ENCODE measurements around the gene SLC44A5. TPM values are rescaled to one million over a fixed set of nuclear protein-coding genes. Genes with fewer than 3 reads are reported as not detected.
"Not testable (repeated sequence)": the region's sequence is repeated elsewhere in the genome, so short reads cannot be mapped to it uniquely, and the experiment has no call there.

The SLC44A5 gene
- total RNA-seq, 2 experiments from 2014 or later: 0.37 to 0.74 TPM

- no peaks in the 10 kb centered on the region for H3K36me3 Mint-ChIP-seq (ENCODE audit: low read depth)
- H3K4me1 Mint-ChIP-seq (ENCODE audit: low read depth): no peaks in the 10 kb centered on the region
- H3K4me3 Mint-ChIP-seq: no peak overlapping the region
- H3K27ac Mint-ChIP-seq: no peak overlapping the region
- intact Hi-C loops (cut with micrococcal nuclease): no loop called here
- DNase-seq: no peak
- H3K27me3 Mint-ChIP-seq (ENCODE audit: low read depth): no peaks in the 10 kb centered on the region
- no peaks in the 10 kb centered on the region for H3K9me3 Mint-ChIP-seq
- CTCF ChIA-PET: interaction anchor here (1.4 kb wide), 2 partner anchors 16 to 108 kb away, joined by 3 to 4 read pairs; no protein-coding TSS in a partner anchor
These were observed 237.3 kb downstream of the SLC44A5 start for GRCh38 chr1:75373542-75374159.

DNA sequence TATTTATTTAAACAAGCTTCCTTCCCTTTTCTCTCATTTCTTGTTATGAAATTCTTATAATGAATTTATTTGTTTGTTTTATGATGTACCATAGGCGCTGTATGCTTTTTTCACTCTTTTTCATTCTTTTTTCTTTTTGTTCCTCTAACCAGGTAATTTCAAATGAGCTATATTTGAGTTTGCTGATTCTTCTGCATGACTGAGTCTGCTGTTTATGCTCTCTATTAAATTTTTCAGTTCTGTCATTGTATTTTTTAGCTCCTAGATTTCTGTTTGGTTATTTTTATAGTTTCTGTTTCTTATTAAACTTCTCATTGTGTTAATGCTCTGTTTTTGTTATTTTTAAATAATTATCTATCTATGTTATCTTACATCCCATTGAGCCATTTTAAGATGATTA, 244.3 kb downstream of the SLC44A5 start:
- intact Hi-C loops (cut with micrococcal nuclease): no loop called here
- Mint-ChIP-seq H3K4me3 (no peak overlapping the region), H3K9me3 (peaks cover 17% of the 10 kb centered on the region), H3K27me3 (ENCODE audit: low read depth) (no peaks in the 10 kb centered on the region), H3K36me3 (ENCODE audit: low read depth) (peaks cover 2% of the 10 kb centered on the region), H3K4me1 (ENCODE audit: low read depth) (no peaks in the 10 kb centered on the region), H3K27ac (no peak overlapping the region)
- CTCF ChIA-PET: no interaction called here
- DNase-seq: no peak

- Mint-ChIP-seq H3K36me3 (ENCODE audit: low read depth) (peaks cover 2% of the 10 kb centered on the region), H3K27ac (no peak overlapping the region), H3K27me3 (ENCODE audit: low read depth) (no peaks in the 10 kb centered on the region), H3K4me3 (no peak overlapping the region), H3K9me3 (peaks cover 13% of the 10 kb centered on the region), H3K4me1 (ENCODE audit: low read depth) (no peaks in the 10 kb centered on the region)
- DNase-seq: no peak
- CTCF ChIA-PET: no interaction called here
- intact Hi-C loops (cut with micrococcal nuclease): no loop called here
These were observed 249.7 kb downstream of the SLC44A5 start for GRCh38 chr1:75361260-75361659.

- CTCF ChIA-PET; intact Hi-C loops (cut with micrococcal nuclease); H3K9me3 Mint-ChIP-seq; H3K27ac Mint-ChIP-seq; H3K4me1 Mint-ChIP-seq (ENCODE audit: low read depth); H3K36me3 Mint-ChIP-seq (ENCODE audit: low read depth); H3K27me3 Mint-ChIP-seq (ENCODE audit: low read depth); DNase-seq; H3K4me3 Mint-ChIP-seq: not testable (repeated sequence)
These were observed 256.6 kb downstream of the SLC44A5 start for GRCh38 chr1:75354267-75354666.

DNA sequence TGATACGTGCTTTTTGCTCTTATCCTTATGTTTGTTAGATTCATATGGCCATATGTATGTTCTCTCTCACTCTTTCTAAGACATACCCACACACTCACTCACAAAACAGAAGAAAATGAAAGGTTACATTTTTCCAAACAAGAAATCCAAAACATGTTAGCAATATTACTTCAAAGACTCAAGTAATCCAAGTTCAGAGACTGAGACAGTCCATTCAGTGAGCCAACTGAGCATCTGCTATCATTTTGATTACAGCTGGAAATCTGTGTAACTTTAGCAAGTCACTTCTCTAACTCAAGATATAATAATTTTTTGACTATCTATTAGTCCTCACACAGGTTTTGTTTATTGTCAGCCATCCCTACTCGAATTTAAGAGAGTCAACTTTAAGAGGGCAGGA, 257.9 kb downstream of the SLC44A5 start:
- CTCF ChIA-PET: no interaction called here
- intact Hi-C loops (cut with micrococcal nuclease): no loop called here
- no peak for DNase-seq
- H3K4me3 Mint-ChIP-seq: no peak overlapping the region
- peaks cover 2% of the 10 kb centered on the region for H3K9me3 Mint-ChIP-seq
- H3K4me1 Mint-ChIP-seq (ENCODE audit: low read depth): peaks cover 2% of the 10 kb centered on the region
- no peaks in the 10 kb centered on the region for H3K27me3 Mint-ChIP-seq (ENCODE audit: low read depth)
- no peaks in the 10 kb centered on the region for H3K36me3 Mint-ChIP-seq (ENCODE audit: low read depth)
- H3K27ac Mint-ChIP-seq: no peak overlapping the region

DNA sequence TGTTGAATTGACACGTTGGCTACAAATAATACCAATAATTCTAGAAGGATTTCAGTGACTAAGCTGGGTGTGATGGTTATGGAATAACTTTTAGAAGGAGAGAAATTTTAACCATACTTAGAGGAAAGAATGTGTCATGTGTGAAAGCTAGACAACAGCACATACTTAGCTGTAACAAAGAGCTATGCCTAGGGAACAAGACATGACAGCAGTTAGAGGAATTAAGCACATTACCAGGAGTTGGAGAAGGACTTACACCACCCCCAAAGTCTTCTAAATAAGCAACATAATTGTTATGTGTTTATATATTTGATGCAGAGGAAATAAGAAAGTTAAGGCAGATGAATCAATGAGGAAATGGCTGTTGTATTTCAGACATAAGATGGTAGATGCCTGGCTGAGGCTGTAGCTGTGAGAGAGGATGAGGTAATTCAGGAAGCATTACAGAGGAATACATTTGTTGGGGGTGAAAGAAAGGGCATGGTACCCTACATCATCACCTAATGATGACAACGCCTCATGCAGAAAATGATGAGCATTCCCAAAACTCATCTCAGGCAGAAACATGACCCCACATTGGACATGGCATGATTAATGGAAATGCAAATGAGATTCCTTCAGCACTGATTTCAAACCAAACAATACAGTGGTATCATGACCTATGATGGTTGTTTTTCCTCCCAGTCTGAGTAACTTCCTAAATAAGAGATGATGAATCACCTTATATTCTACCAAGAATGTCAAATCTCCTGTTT, 265.2 kb downstream of the SLC44A5 start:
- Mint-ChIP-seq H3K36me3 (ENCODE audit: low read depth) (no peaks in the 10 kb centered on the region), H3K4me1 (ENCODE audit: low read depth) (peaks cover 6% of the 10 kb centered on the region), H3K4me3 (no peak overlapping the region), H3K27ac (peak overlapping the region; percentile 58), H3K27me3 (ENCODE audit: low read depth) (no peaks in the 10 kb centered on the region), H3K9me3 (peaks cover 2% of the 10 kb centered on the region)
- intact Hi-C loops (cut with micrococcal nuclease): loop anchor here (5.0 kb wide), 1 partner anchor 583 kb away; no protein-coding TSS in a partner anchor
- DNase-seq: no peak
- CTCF ChIA-PET: no interaction called here

- Mint-ChIP-seq H3K27me3 (ENCODE audit: low read depth) (no peaks in the 10 kb centered on the region), H3K9me3 (no peaks in the 10 kb centered on the region), H3K4me3 (no peak overlapping the region), H3K27ac (no peak overlapping the region), H3K4me1 (ENCODE audit: low read depth) (peaks cover 10% of the 10 kb centered on the region), H3K36me3 (ENCODE audit: low read depth) (no peaks in the 10 kb centered on the region)
- CTCF ChIA-PET: interaction anchor here (0.7 kb wide), 1 partner anchor 94 kb away, joined by 3 read pairs; no protein-coding TSS in a partner anchor
- DNase-seq: no peak
- intact Hi-C loops (cut with micrococcal nuclease): no loop called here
These were observed 268.1 kb downstream of the SLC44A5 start for GRCh38 chr1:75342786-75343185.

DNA sequence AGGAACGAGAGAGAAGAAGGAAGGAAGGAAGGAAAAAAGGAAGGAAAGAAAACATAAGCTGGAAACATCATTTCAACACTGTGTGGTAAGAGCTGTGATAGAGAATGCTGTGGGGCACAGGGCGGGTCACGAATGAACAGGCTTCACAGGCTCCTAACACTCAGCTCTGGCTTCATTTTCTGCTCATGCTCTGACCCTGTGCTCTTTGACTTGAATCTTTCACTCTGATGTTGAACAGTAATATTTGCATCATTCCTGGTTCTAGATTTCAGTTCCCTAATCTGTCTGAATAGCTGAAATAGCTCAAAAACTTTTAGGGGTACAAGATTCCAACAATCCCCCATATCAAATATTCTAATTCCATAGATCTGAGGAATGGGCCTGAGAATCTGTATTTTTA, 269.4 kb downstream of the SLC44A5 start:
- Mint-ChIP-seq H3K4me1 (ENCODE audit: low read depth) (peaks cover 10% of the 10 kb centered on the region), H3K4me3 (no peak overlapping the region), H3K27me3 (ENCODE audit: low read depth) (no peaks in the 10 kb centered on the region), H3K9me3 (no peaks in the 10 kb centered on the region), H3K27ac (no peak overlapping the region), H3K36me3 (ENCODE audit: low read depth) (no peaks in the 10 kb centered on the region)
- intact Hi-C loops (cut with micrococcal nuclease): no loop called here
- no peak for DNase-seq
- CTCF ChIA-PET: no interaction called here

DNA sequence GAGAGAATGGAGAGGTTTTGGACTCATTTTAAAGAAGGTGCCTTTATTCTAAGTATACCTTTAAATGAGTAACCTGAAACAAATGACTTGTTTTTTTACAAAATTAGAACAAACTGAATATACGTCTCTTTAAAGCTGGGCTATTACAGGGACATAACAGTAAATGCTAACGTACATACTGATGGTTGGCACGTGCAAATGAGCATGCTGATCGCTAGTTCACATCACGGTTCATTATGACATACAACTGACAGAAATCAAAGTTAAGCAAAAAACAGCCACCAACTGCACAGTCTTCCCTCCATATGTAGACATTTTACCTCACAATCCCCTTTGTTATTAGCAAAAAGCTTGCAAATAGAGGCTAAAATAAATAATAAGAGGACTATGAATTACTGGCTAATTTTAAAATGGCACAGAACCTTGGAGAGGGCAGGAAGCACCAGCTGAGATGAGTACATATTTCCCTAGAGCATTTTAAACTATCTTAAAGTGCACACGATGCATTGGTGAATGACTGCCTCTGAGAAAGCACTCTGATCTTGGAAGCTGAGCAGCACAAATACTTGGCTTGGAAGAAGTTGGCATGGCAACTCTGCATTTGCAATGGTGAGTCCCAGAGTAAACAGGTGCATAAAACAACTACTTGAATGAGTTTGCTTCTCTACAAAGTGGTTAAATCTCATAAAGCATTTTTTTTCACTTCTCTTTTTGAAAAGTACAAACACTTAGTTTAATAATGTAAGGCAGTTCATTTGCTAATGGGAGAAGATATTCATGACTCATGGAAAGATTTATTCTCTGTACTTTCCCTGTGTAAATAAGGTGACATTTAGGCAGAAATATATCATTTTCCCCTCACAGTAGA, 272.1 kb downstream of the SLC44A5 start:
- no peaks in the 10 kb centered on the region for H3K27me3 Mint-ChIP-seq (ENCODE audit: low read depth)
- intact Hi-C loops (cut with micrococcal nuclease): loop anchor here (2.0 kb wide), 1 partner anchor 20 kb away; no protein-coding TSS in a partner anchor
- CTCF ChIA-PET: no interaction called here
- H3K9me3 Mint-ChIP-seq: no peaks in the 10 kb centered on the region
- peaks cover 4% of the 10 kb centered on the region for H3K4me1 Mint-ChIP-seq (ENCODE audit: low read depth)
- no peak overlapping the region for H3K4me3 Mint-ChIP-seq
- DNase-seq: peak; percentile 17
- H3K36me3 Mint-ChIP-seq (ENCODE audit: low read depth): no peaks in the 10 kb centered on the region
- H3K27ac Mint-ChIP-seq: peak overlapping the region; percentile 20

DNA sequence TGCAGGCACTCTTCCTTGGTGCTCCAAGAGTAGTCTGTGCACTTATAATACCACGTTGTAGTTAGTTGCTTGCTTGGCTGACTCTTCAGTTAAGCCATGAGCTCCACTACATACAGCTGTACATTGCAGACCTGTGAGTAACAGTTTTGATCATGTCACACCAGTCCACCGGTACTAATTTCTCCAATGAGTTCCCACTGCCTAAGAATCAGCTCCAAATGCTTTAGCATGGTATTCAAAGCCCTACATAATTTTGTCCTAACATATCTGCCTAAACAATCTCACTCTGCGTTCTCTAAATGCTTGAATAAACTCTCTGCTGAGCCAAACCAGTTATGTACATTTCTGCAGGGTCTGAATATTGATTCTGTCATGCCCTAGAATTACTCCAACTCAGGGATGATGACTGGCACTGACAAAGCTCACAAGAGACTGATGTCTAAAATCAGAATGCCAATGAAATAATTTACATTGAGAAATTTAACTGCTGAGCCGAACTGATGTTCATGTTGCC, 276.0 kb downstream of the SLC44A5 start:
- Mint-ChIP-seq H3K4me3 (no peak overlapping the region), H3K27me3 (ENCODE audit: low read depth) (no peaks in the 10 kb centered on the region), H3K9me3 (no peaks in the 10 kb centered on the region), H3K27ac (no peak overlapping the region), H3K4me1 (ENCODE audit: low read depth) (peaks cover 4% of the 10 kb centered on the region), H3K36me3 (ENCODE audit: low read depth) (no peaks in the 10 kb centered on the region)
- CTCF ChIA-PET: no interaction called here
- intact Hi-C loops (cut with micrococcal nuclease): no loop called here
- DNase-seq: no peak

GRCh38 chr1:75330624-75331023, 280.3 kb downstream of the SLC44A5 start:
- H3K4me3 Mint-ChIP-seq: no peak overlapping the region

GRCh38 chr1:75328691-75329090, 282.2 kb downstream of the SLC44A5 start:
- CTCF ChIA-PET: no interaction called here
- Mint-ChIP-seq H3K27ac (no peak overlapping the region), H3K4me1 (ENCODE audit: low read depth) (no peaks in the 10 kb centered on the region), H3K36me3 (ENCODE audit: low read depth) (no peaks in the 10 kb centered on the region), H3K9me3 (no peaks in the 10 kb centered on the region), H3K27me3 (ENCODE audit: low read depth) (no peaks in the 10 kb centered on the region), H3K4me3 (no peak overlapping the region)
- no peak for DNase-seq
- intact Hi-C loops (cut with micrococcal nuclease): no loop called here

More at GRCh38 chr1:75330624-75331023, 280.3 kb downstream of the SLC44A5 start:
- intact Hi-C loops (cut with micrococcal nuclease): no loop called here
- Mint-ChIP-seq H3K9me3 (no peaks in the 10 kb centered on the region), H3K36me3 (ENCODE audit: low read depth) (no peaks in the 10 kb centered on the region), H3K27ac (no peak overlapping the region), H3K27me3 (ENCODE audit: low read depth) (no peaks in the 10 kb centered on the region), H3K4me1 (ENCODE audit: low read depth) (no peaks in the 10 kb centered on the region)
- no peak for DNase-seq
- CTCF ChIA-PET: no interaction called here

Measured in activated naive CD4-positive, alpha-beta T cell treated with anti-CD3 and anti-CD28 coated beads for 36 hours (primary cell).